A549 (cell line): ENCODE data around the gene CCL17. TPM values are rescaled to one million over a fixed set of nuclear protein-coding genes. Genes with fewer than 3 reads are reported as not detected.

Experiments
- ATAC-seq, 2 experiments: fragments of 200-7000 bp in 1 of 2; fragments of >200 bp in 1 of 2; cut with Nextera tagmentation in 1 of 2; cut with Tn5 transposase in 1 of 2; 3 replicates each; pipeline versions ENCODE4 v1.8.0 to v1.9.1; 2018 to 2020; ENCODE audit warnings: mild to moderate bottlenecking in 1 of 2, moderate library complexity in 1 of 2
- CTCF ChIA-PET: fragments of 300-600 bp; sonication (Branson Sonifier 250); formaldehyde crosslinking; extraction: SDS; loops from one replicate; lab custom pipeline; 2021; ENCODE audit warnings: antibody characterized with exemption, inconsistent platforms; lab: Yijun Ruan, JAX
- POLR2A ChIA-PET: fragments of 350-600 bp; formaldehyde crosslinking; extraction: SDS; loops from one replicate; lab custom pipeline; 2021; ENCODE audit warnings: antibody characterized with exemption, inconsistent platforms; lab: Yijun Ruan, JAX
- DNase-seq, 2 experiments: peaks; one replicate each; pipeline versions ENCODE4 v3.0.0 to v3.0.0-alpha.2; 2011 to 2016; ENCODE audit warnings: low read depth in 1 of 2, low spot score in 1 of 2
- FAIRE-seq: peaks from 2 replicates; lab custom pipeline; 2011; peaks lifted over from hg19 to GRCh38; lab: Jason Lieb, UNC
- H3K27ac ChIP-seq, 2 experiments: fragments of >200 bp; sonication (Bioruptor Twin); formaldehyde crosslinking; 3 replicates each; pipeline ENCODE4 v1.5.1; 2016 to 2017
- H3K4me1 ChIP-seq: fragments of >200 bp; sonication (Bioruptor Twin); formaldehyde crosslinking; 3 replicates; pipeline ENCODE4 v1.6.1; 2016
- H3K4me2 ChIP-seq: fragments of >200 bp; sonication (Bioruptor Twin); formaldehyde crosslinking; 3 replicates; pipeline ENCODE4 v1.6.1; 2016
- H3K4me3 ChIP-seq: fragments of >200 bp; sonication (Bioruptor Twin); formaldehyde crosslinking; 3 replicates; pipeline ENCODE4 v1.5.1; 2016
- H3K9me3 ChIP-seq: fragments of >200 bp; sonication (Bioruptor Twin); formaldehyde crosslinking; 3 replicates; pipeline ENCODE4 v1.6.1; 2016
- ATOH8 ChIP-seq: fragments of 250-450 bp; sonication (Bioruptor Pico); IDR thresholded peaks from 2 replicates; pipeline ENCODE4 v1.5.0; 2020; ENCODE audit warnings: low read depth, mild to moderate bottlenecking, moderate library complexity
- CHD2 ChIP-seq: fragments of 150-350 bp; IDR thresholded peaks from 2 replicates; pipeline ENCODE4 v1.6.1; 2014; ENCODE audit warnings: low read length; ENCODE audit not compliant: partially characterized antibody
- HES2 ChIP-seq: fragments of >200 bp; sonication (Bioruptor Twin); formaldehyde crosslinking; IDR thresholded peaks from 2 replicates; pipeline ENCODE4 v1.6.1; 2016
- HOXA7 ChIP-seq: fragments of 250-450 bp; sonication (Bioruptor Pico); IDR thresholded peaks from 2 replicates; pipeline ENCODE4 v1.5.0; 2020; ENCODE audit warnings: mild to moderate bottlenecking, moderate library complexity
- HOXB13 ChIP-seq: fragments of 250-450 bp; sonication (Bioruptor Pico); IDR thresholded peaks from 2 replicates; pipeline ENCODE4 v1.5.0; 2020; ENCODE audit warnings: low read depth, mild to moderate bottlenecking, moderate library complexity
- HOXB5 ChIP-seq: fragments of 250-450 bp; sonication (Bioruptor Pico); IDR thresholded peaks from 2 replicates; pipeline ENCODE4 v1.5.0; 2020; ENCODE audit warnings: mild to moderate bottlenecking, moderate library complexity
- KDM5A ChIP-seq: fragments of 200-600 bp; sonication (generic); IDR thresholded peaks from 2 replicates; pipeline ENCODE4 v1.6.1; 2016; ENCODE audit warnings: antibody characterized with exemption, mild to moderate bottlenecking
- NFE2L2 ChIP-seq: fragments of 150-350 bp; conservative IDR thresholded peaks from 2 replicates; pipeline ENCODE4 v1.6.1; 2014; ENCODE audit warnings: low read length
- POLR2A ChIP-seq: IDR thresholded peaks from 2 replicates; pipeline ENCODE4 v1.6.1; 2012; ENCODE audit warnings: mild to moderate bottlenecking, low read length
- REST ChIP-seq: fragments of 200-600 bp; sonication (generic); IDR thresholded peaks from 2 replicates; pipeline ENCODE4 v1.6.1; 2016; ENCODE audit warnings: antibody characterized with exemption, mild to moderate bottlenecking, moderate library complexity
- RFX5 ChIP-seq: fragments of 450-650 bp; IDR thresholded peaks from 2 replicates; pipeline ENCODE4 v1.7.1; 2014; ENCODE audit warnings: antibody characterized with exemption, mild to moderate bottlenecking, moderate library complexity
- RNF2 ChIP-seq: fragments of 200-600 bp; sonication (generic); IDR thresholded peaks from 2 replicates; pipeline ENCODE4 v1.6.1; 2016; ENCODE audit warnings: low read depth, mild to moderate bottlenecking, antibody characterized with exemption, moderate library complexity, borderline replicate concordance
- SMC3 ChIP-seq: fragments of >200 bp; sonication (Bioruptor Twin); formaldehyde crosslinking; IDR thresholded peaks from 3 replicates; pipeline ENCODE4 v1.6.1; 2018; ENCODE audit warnings: inconsistent platforms
- SREBF2 ChIP-seq: fragments of 450-650 bp; IDR thresholded peaks from 2 replicates; pipeline ENCODE4 v1.6.1; 2014; ENCODE audit warnings: mild to moderate bottlenecking, moderate library complexity
- TP53 ChIP-seq: fragments of 250-450 bp; sonication (Bioruptor Pico); IDR thresholded peaks from 2 replicates; pipeline ENCODE4 v1.5.0; 2021; ENCODE audit warnings: mild to moderate bottlenecking, moderate library complexity
- USF2 ChIP-seq: fragments of 450-650 bp; IDR thresholded peaks from 2 replicates; pipeline ENCODE4 v1.6.1; 2014; ENCODE audit warnings: antibody characterized with exemption
- WGBS: methylation state at CpG from one replicate; pipeline ENCODE4 v1.1.6; 2017; ENCODE audit errors: missing lambda C conversion rate; 5-methylcytosine and 5-hydroxymethylcytosine counted together
- polyA plus RNA-seq, 4 experiments: library from polyadenylated mRNA; depleted of rRNA in 3 of 4; stranded (reverse); fragments of >200 nt; fragmentation: RNase III in 1 of 4; extraction: RNeasy Plus Mini Kit Qiagen cat#74134 plus additional on column Dnase treatment in 1 of 4; gene quantifications; 2 replicates in 3 of 4; 3 replicates in 1 of 4; pipeline ENCODE4 v1.2.3, GENCODE V29; 2011 to 2017

Gene CCL17
- polyA plus RNA-seq, 2 of the 4 experiments (the other 2 are of a cell fraction), result not detected

- no peak for TF ChIP-seq REST
- no peak for TF ChIP-seq HOXA7 (CRISPR knock-in tag)
- no peak for TF ChIP-seq RFX5
- TF ChIP-seq SMC3, result no peak
- TF ChIP-seq HES2, result no peak
- no peak for TF ChIP-seq CHD2
- TF ChIP-seq NFE2L2, result no peak
- TF ChIP-seq ATOH8 (CRISPR knock-in tag), result no peak
- TF ChIP-seq SREBF2, result no peak
Measured at GRCh38 chr16:57358527-57359095, 46.0 kb upstream of the CCL17 start, which contains the start of gene CCL22 (continued).

- H3K4me1 ChIP-seq, result no peaks in the 10 kb centered on the region
- 95% methylated on average over 12 of the region's 16 CpGs for WGBS
- H3K4me3 ChIP-seq, result no peak overlapping the region
- CTCF ChIA-PET, result interaction anchor here (1.2 to 1.7 kb wide), 2 partner anchors 10 to 58 kb away, joined by 4 to 8 read pairs; no protein-coding TSS in a partner anchor
- ATAC-seq, result no peak
- no peak for TF ChIP-seq HOXB13
- TF ChIP-seq HOXB5 (CRISPR knock-in tag), result no peak
- no peak for TF ChIP-seq TP53 (CRISPR knock-in tag)
- no peak for TF ChIP-seq USF2
- POLR2A ChIA-PET, result interaction anchor here (0.6 kb wide), 1 partner anchor 24 kb away, joined by 4 read pairs; no protein-coding TSS in a partner anchor
- no peak for DNase-seq
- FAIRE-seq, result no peak
- H3K4me2 ChIP-seq, result no peak overlapping the region
- no peaks in the 10 kb centered on the region for H3K9me3 ChIP-seq
- no peak overlapping the region for H3K27ac ChIP-seq
Measured at GRCh38 chr16:57360321-57360935, 44.1 kb upstream of the CCL17 start.

- ATAC-seq (no peak), FAIRE-seq (no peak), DNase-seq (no peak)
- Histone ChIP-seq H3K4me2 (no peak overlapping the region), H3K4me1 (no peaks in the 10 kb centered on the region), H3K27ac (no peak overlapping the region), H3K4me3 (no peak overlapping the region)
- WGBS, result 76% methylated on average over 4 of the region's 4 CpGs
- POLR2A ChIA-PET, result no interaction called here
- TF ChIP-seq POLR2A (no peak), RNF2 (no peak), HES2 (no peak), KDM5A (no peak), REST (no peak), SREBF2 (no peak)
- TF ChIP-seq, all 56 proteins: peak for 0
- no peaks in the 10 kb centered on the region for H3K9me3 ChIP-seq
- CTCF ChIA-PET, result no interaction called here
Measured at GRCh38 chr16:57361404-57361803, 43.2 kb upstream of the CCL17 start.
